Heart left ventricle (tissue), 16 donors: ENCODE data around the gene SLC2A8. TPM values are rescaled to one million over a fixed set of nuclear protein-coding genes. Genes with fewer than 3 reads are reported as not detected.

Experiments
- ATAC-seq, 4 donors: fragments of 200-7000 bp; cut with Tn5 transposase; one replicate each; pipeline ENCODE4 v1.9.1; 2020 to 2022; ENCODE audit warnings: moderate library complexity in 4 of 4, mild to moderate bottlenecking in 3 of 4, moderate number of reproducible peaks in 1 of 4
- DNase-seq, 5 donors: peaks; one replicate each; pipeline ENCODE4 v3.0.0-alpha.2; 2020
- H3K27ac ChIP-seq, 12 donors: fragments of 200-600 bp; sonication (generic) in 4 of 12; one replicate each; pipeline versions ENCODE4 v1.5.0 to v1.8.0; 2016 to 2022; ENCODE audit warnings: mild to moderate bottlenecking in 2 of 12
- H3K27me3 ChIP-seq, 9 donors: fragments of 200-600 bp; sonication (generic) in 2 of 9; one replicate each; pipeline versions ENCODE4 v1.5.1 to v1.8.0; 2016 to 2022; ENCODE audit warnings: mild to moderate bottlenecking in 3 of 9
- H3K36me3 ChIP-seq, 9 donors: fragments of 200-600 bp; sonication (generic) in 2 of 9; one replicate each; pipeline versions ENCODE4 v1.5.0 to v1.8.0; 2018 to 2022; ENCODE audit warnings: mild to moderate bottlenecking in 2 of 9
- H3K4me1 ChIP-seq, 12 donors: fragments of 200-600 bp; sonication (generic) in 4 of 12; one replicate each; pipeline versions ENCODE4 v1.5.0 to v1.8.0; 2016 to 2022; ENCODE audit warnings: mild to moderate bottlenecking in 3 of 12
- H3K4me3 ChIP-seq, 12 donors: fragments of 200-600 bp; sonication (generic) in 4 of 12; one replicate each; pipeline versions ENCODE4 v1.5.0 to v1.8.0; 2017 to 2022; ENCODE audit warnings: mild to moderate bottlenecking in 9 of 12, moderate library complexity in 4 of 12
- H3K9me3 ChIP-seq, 12 donors: fragments of 200-600 bp; sonication (generic) in 4 of 12; one replicate each; pipeline versions ENCODE4 v1.5.0 to v1.8.0; 2016 to 2022; ENCODE audit warnings: mild to moderate bottlenecking in 1 of 12
- CTCF ChIP-seq, 12 donors: fragments of 200-600 bp; sonication (generic) in 4 of 12; IDR thresholded peaks; one replicate each; pipeline versions ENCODE4 v1.5.0 to v1.8.0; 2018 to 2022; ENCODE audit warnings: antibody characterized with exemption in 12 of 12, mild to moderate bottlenecking in 5 of 12
- POLR2A ChIP-seq, 2 donors: fragments of 450-650 bp; IDR thresholded peaks; one replicate each; pipeline ENCODE4 v1.6.1; 2017; ENCODE audit warnings: antibody characterized with exemption in 2 of 2, mild to moderate bottlenecking in 2 of 2, moderate library complexity in 2 of 2
- WGBS, 4 donors: extraction: QIAGEN DNeasy Blood & Tissue Kit in 2 of 4; methylation state at CpG; one replicate each; pipeline versions ENCODE4 v1.1.5 to v1.1.7; 2013 to 2018; 5-methylcytosine and 5-hydroxymethylcytosine counted together
- intact Hi-C, 10 donors: fragments of 100-400 bp; cut with DNase I; formaldehyde crosslinking; loops; one replicate each; pipeline versions ENCODE4 v1.11.1 to v1.14.2; 2022
- polyA plus RNA-seq, 2 donors: library from polyadenylated mRNA; stranded (reverse); fragments of 200-250 nt; gene quantifications; one replicate each; pipeline ENCODE4 v1.2.3, GENCODE V29; 2013
- total RNA-seq, 9 donors: library from RNA; depleted of rRNA in 2 of 9; stranded (reverse); fragments of >200 nt in 2 of 9; fragmentation: NEBNext Ultra II Directional in 3 of 9; extraction: Animal tissue kit (Norgen Biotek cat#: 25700) in 3 of 9; gene quantifications; one replicate each; pipeline versions ENCODE4 v1.1.0 to v1.2.4, GENCODE V29; 2016 to 2023
- donor health status: ischemic (EF 13 %, LVEDD 7.1; RV severe dilation, severe dysfunction).
- donor health status: healthy with polysubstance abuse.
- donor health status: DM: no; HTN: yes; CAD: no.
- donor health status: DM: no; HTN: no; CAD: no.
- donor health status: ischemic (EF 25% LVEDD 6.9; RV normal size, moderate dysfunction).
- donor health status: ischemic (EF 25% LVEDD 5.7; RV mildly dilated, moderate dysfunction).
- donor health status: healthy.
- donor health status: DM: yes; HTN: yes; CAD: no.
- donor health status: ischemic (EF 35%, LVEDD 5.7; RV mildly dilated, moderate dysfunction).
- donor health status: nonischemic (EF 11% LVEDD 7.7; RV severe dilation, severe dysfunction).
- donor health status: DM: yes; HTN: yes; CAD: no.
- donor health status: PGD.
- donor health status: ischemic (EF 29% LVEDD 5.4; RV normal size, mild dysfunction).
- donor health status: nonischemic (EF 23%, LVEDD 6.1; RV moderate dilation, normal function).

SLC2A8 gene
- total and polyA plus RNA-seq, 11 donors: 12.1 to 25.0 (median 15.6) TPM

GRCh38 chr9:127450243-127450760, 53.3 kb downstream of the SLC2A8 start:
- peak in 3 of 4 donors; percentile 0 to 4 (median 2) for ATAC-seq
- H3K9me3 ChIP-seq: no peaks in the 10 kb centered on the region
- peaks cover 0 to 57% (median 50%) of the 10 kb centered on the region in 9 donors for H3K36me3 ChIP-seq
- no peak for TF ChIP-seq POLR2A (IDR thresholded peaks at IDR 0.05)
- H3K27me3 ChIP-seq: no peaks in the 10 kb centered on the region
- DNase-seq: no peak
- H3K27ac ChIP-seq: peak overlapping the region; percentile 90 to 98 (median 95)
- peak overlapping the region; percentile 64 to 93 (median 89) for H3K4me3 ChIP-seq
- peaks cover 7 to 52% (median 35%) of the 10 kb centered on the region in 12 donors for H3K4me1 ChIP-seq
- intact Hi-C loops: loop anchor here in 2 of 10 donors (2.0 to 10.0 kb wide), 2 partner anchors 54 to 226 kb away; partner anchors contain the start of gene SLC2A8 (in 1 of the 2)
- WGBS, 4 donors: 3 to 5% (median 4%) methylated on average over 14 of the region's 14 CpGs

GRCh38 chr9:127450830-127451607, 54.0 kb downstream of the SLC2A8 start, which contains the start of the genes LRSAM1 and RPL12:
Gene LRSAM1, plus strand, starts transcription at chr9:127451510. Its CDS starts 3,018 bp downstream, at chr9:127454528.
Gene RPL12, minus strand, starts transcription at chr9:127451406. Its CDS starts 89 bp downstream, at chr9:127451317.
- TF ChIP-seq CTCF (IDR thresholded peaks at IDR 0.05): peak in 3 of 12 donors; percentile 11 to 27 (median 24)
- peak; percentile 89 to 99 for TF ChIP-seq POLR2A (IDR thresholded peaks at IDR 0.05)
- 1 to 2% (median 1%) methylated on average over 23 to 71 of the region's 71 CpGs for WGBS, 4 donors
- Histone ChIP-seq H3K4me1 (peaks cover 7 to 58% (median 36%) of the 10 kb centered on the region in 12 donors), H3K9me3 (no peaks in the 10 kb centered on the region), H3K4me3 (peak within 1 kb of the TSS; percentile 64 to 93 (median 89)), H3K27me3 (no peaks in the 10 kb centered on the region), H3K27ac (peak within 1 kb of the TSS; percentile 90 to 98 (median 95)), H3K36me3 (peaks cover 0 to 56% (median 47%) of the 10 kb centered on the region in 9 donors)
- DNase-seq (peak; percentile 96 to 99 (median 97)), ATAC-seq (peak; percentile 75 to 87 (median 78))
- intact Hi-C loops: loop anchor here in 4 of 10 donors (1.0 to 10.0 kb wide), 3 partner anchors 27 to 226 kb away; partner anchors contain the start of genes ZNF79 (in 3 of the 4) and SLC2A8 (in 1 of the 4)

GRCh38 chr9:127451608-127451857, 54.6 kb downstream of the SLC2A8 start:
- H3K27ac ChIP-seq: peak overlapping the region; percentile 90 to 98 (median 95)
- H3K4me1 ChIP-seq: peaks cover 7 to 58% (median 36%) of the 10 kb centered on the region in 12 donors
- H3K9me3 ChIP-seq: no peaks in the 10 kb centered on the region
- ATAC-seq (no peak), DNase-seq (no peak)
- WGBS, 4 donors: 0 to 1% (median 0%) methylated on average over 12 to 14 of the region's 14 CpGs
- TF ChIP-seq CTCF (IDR thresholded peaks at IDR 0.05): no peak
- no peak for TF ChIP-seq POLR2A (IDR thresholded peaks at IDR 0.05)
- H3K27me3 ChIP-seq: no peaks in the 10 kb centered on the region
- peak overlapping the region; percentile 64 to 93 (median 89) for H3K4me3 ChIP-seq
- peaks cover 0 to 53% (median 42%) of the 10 kb centered on the region in 9 donors for H3K36me3 ChIP-seq
- intact Hi-C loops: loop anchor here in 4 of 10 donors (1.0 to 10.0 kb wide), 3 partner anchors 27 to 227 kb away; partner anchors contain the start of genes ZNF79 (in 3 of the 4) and SLC2A8 (in 1 of the 4)

- H3K27ac ChIP-seq: peak overlapping the region; percentile 90 to 98 (median 95)
- H3K9me3 ChIP-seq: no peaks in the 10 kb centered on the region
- 10 to 14% (median 11%) methylated on average over 27 to 29 of the region's 29 CpGs for WGBS, 4 donors
- peak; percentile 10 to 44 (median 34) for ATAC-seq
- DNase-seq: peak; percentile 50 to 76 (median 58)
- H3K4me1 ChIP-seq: peaks cover 7 to 58% (median 36%) of the 10 kb centered on the region in 12 donors
- TF ChIP-seq CTCF (IDR thresholded peaks at IDR 0.05): no peak
- no peak for TF ChIP-seq POLR2A (IDR thresholded peaks at IDR 0.05)
- H3K4me3 ChIP-seq: peak overlapping the region; percentile 64 to 93 (median 89)
- peaks cover 0 to 53% (median 41%) of the 10 kb centered on the region in 9 donors for H3K36me3 ChIP-seq
- intact Hi-C loops: loop anchor here in 4 of 10 donors (1.0 to 10.0 kb wide), 3 partner anchors 28 to 227 kb away; partner anchors contain the start of genes ZNF79 (in 3 of the 4) and SLC2A8 (in 1 of the 4)
- no peaks in the 10 kb centered on the region for H3K27me3 ChIP-seq
These were observed 55.1 kb downstream of the SLC2A8 start for GRCh38 chr9:127451858-127452656.
